Activated T-cell treated with anti-CD3 and anti-CD28 coated beads for 1 hour (primary cell): ENCODE data around the gene KCNJ4.

Source experiments
- DNase-seq: peaks from one replicate; pipeline ENCODE4 v3.0.0-alpha.2; 2020; ENCODE audit warnings: low read depth

Gene KCNJ4

DNA sequence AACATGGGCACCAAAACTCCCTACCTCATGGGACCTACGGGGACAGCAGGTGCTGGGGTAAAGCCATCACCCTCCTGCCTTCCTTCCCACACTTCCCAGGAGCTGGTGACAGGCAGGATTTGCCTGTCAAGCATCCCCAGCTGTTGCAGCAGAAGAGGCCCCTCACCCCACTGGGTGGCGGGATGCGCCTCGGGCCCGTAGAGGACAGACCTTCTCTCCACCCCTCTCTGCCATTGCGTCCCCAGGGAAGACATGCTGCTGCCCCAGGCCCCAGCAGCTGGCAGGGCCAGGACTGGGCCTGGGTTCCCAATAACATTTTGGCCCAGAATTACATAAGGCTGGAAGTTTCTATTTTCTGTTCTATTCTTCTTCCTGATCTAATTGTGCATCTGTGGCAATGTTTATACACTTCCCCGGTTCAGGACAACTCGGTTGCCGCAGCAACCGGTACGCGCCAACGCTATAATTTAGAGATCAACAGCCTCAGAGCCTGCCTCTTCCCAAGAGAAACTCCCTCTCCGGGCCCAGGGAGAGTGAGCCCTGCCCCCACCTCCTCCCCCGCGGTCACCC is 25.4 kb downstream of the KCNJ4 start:
- DNase-seq = no peak

DNA sequence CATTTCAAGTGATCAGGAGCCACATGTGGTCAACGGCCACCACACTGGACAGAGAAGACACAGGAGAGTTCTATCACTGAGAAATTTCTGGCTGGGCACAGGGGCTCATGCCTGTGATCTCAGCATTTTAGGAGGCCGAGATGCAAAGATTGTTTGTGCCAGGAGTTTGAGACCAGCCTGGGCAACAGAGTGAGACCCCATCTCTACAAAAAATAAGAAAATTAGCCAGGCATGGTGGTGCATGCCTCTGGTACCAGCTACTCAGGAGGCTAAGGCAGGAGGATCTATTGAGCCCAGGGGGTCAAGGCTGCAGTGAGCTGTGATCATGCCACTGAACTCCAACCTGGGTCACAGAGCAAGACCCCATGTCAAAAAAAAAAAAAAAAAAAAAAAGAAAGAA is 26.3 kb downstream of the KCNJ4 start:
- no peak for DNase-seq

DNA sequence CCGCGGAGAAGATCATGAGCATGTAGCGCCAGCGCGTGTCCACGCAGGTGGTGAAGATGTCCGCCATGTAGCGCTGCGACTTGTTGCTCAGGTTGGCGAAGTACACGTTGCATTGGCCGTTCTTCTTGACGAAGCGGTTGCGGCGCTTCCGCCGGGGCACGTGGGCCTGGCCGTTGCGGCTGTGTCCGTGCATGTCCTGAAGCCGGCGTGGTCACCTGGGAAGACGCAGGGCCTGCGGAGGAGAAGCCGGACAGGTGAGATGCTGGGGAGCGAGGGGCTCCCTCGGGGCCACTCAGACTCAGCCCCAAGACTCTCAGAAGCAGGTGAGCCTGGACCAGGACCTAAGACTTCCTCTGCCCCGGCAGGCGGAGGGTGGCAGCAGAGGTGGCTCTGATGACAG is 27.1 kb downstream of the KCNJ4 start:
- no peak for DNase-seq

DNA sequence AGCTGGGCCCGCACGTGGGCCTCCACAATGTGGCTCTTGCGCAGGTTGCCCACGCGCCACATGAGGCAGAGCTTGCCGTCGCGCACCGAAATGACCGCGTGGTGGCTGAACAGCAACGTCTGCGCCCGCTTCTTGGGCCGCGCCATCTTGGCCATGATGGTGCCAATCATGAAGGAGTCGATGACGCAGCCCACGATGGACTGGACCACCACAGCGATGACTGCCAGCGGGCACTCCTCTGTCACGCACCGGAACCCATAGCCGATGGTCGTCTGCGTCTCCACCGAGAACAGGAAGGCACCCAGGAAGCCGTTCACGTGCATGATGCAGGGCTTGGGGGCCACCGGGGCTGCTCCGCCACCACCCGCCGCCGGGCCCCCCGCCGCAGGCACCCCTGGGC is 27.5 kb downstream of the KCNJ4 start:
- no peak for DNase-seq

DNA sequence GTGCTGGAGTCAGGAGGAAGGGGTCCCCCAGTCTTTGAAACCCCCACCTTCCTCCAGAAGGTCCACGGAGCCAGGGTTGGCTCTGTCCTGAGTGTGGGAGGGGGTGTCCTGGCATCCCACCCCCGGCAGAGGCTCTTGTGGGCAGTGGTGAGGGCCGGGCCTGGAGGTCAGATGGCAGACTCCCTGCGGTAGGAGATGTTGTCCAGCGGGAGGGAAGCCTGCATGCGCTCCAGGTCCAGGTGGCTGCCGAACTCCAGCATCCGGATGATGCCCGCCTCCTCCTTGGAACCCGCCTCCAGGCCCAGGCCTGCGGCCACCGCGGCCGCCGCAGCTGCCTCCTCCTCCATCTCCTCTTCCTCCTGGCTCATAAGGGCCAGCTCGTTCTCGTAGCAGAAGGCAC is 28.4 kb downstream of the KCNJ4 start:
- DNase-seq = no peak

DNA sequence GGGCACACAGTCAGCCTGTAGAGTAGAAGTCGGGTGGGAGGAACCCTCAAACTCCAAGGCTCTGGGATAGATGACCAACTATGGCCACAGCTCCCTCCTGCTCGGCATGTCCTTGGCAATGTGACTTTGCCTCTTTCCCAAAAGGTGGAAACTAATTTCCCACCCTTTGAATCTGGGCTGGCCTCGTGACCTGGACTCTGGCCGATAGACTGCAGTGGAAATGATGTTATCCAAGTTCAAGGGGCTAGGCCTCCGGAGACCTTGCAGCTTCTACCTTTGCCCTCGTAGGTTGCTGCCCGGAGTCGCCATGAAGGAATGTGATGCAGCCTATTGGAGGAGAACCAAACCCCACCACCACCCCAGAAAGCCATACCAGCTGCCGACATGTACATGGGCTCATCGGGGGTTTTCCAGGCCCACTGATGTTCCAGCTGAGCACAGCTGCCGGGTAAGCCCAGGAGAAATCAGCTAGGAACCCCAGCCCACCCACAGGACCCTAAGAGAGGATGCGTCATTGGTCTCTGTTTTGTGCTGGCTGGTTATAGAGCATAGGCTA is 30.4 kb downstream of the KCNJ4 start:
- no peak for DNase-seq

DNA sequence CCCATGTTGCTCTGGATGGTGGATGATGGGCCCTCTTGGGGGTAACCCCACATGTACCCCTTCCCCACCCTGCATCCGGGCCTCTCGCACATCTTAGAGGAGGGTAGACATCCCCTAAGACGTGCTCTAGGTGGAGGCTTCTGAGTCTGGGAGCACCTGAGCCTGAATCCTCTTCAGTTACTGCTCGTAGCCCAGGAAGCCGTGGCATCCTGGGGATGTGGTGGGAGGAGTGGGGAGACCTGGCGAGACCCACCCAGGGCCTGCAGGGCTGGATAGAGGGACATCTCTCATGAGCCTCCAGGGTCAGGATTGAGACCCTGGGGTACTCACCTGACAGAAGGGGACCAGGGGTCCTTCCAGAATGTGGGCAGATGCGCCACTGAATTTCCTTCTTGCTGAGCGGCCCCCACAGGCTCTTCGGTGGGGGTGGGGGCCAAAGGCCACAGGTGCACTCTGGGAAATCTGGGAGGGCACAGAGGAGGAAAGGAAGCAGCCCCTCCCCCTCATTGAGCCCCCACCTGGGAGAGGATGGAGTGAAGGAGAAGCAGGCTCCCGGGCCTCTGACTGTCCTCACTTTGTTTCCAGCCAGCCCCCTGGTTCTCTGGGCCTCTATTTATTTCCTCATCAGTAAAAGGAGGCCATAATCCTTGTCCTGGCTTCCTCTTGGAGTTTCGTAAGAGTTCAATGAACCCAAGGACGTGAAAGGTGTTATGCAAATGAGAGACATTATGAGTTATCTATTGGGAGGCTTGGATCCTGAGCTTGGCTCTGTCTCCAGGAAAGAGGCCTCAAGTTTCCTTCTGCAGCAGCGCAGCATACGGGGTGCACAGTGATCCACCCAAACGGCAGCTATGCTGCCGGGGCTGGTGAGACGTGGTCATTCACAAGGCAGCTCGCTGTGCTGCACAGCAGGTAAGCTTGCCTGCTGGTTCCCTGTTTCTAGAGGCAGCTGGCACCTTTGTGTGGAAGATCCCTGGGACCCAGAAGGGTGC is 31.2 kb downstream of the KCNJ4 start:
- DNase-seq = no peak

DNA sequence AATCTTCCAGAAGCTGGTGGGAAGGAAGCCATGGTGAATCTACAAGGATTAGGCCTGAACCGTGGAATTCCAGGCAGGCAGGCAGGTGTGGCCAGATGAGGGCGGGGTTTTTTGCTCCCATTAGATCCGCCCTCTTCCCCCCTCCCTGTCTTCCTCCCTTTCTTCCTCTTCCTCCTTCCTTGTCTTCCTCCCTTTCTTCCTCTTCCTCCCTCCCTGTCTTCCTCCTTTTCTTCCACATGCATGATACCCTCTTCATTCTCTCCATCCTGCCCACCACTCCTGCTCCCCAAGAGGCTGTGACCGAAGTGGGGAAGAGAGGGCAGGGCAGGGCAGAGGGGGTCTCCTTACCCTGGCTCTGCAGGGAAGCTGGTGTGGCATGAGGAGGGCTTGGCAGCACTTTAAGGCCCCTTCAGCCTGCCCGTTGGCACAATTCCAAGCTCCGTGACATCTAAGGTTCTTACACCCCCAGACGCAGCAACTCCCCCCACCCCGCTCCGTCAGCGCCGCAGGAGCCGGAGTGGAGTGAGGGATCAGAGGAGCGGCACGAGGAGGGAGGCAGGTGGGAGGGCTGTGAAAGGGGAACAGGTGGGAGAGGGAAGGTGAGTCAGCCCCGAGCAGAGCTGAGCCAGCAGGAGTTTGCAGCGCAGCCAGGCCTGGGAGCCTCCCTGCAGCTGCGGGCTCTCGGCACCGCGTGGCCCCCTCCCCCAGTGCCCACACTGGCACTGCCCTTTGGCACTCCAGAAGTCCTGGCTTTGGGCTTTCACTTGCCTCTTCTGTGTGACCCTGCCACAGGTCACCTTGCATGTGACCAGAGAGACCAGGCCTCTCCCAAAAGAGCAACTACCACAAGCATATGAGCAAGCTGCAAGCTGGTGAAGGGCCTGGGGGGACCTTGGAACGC is 32.1 kb downstream of the KCNJ4 start:
- DNase-seq = no peak

DNA sequence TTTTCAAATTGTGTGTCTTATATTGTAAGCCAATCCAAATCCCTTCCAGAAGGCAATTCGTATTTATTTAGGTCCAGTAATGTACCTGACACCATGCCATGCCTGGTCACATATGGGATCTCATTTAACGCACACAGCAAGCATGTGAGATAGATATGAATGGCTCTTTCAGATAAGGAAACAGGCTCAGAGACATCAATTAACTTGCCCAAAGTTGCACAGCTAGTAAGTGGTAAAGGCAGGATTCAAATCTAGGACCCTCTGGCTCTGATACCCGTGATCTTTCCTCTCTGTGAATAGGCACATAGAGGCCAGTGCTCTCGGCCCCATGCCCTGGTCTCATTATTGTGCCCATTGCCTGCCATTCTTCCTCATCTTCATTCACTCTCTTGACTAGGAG is 34.3 kb downstream of the KCNJ4 start:
- DNase-seq = no peak

DNA sequence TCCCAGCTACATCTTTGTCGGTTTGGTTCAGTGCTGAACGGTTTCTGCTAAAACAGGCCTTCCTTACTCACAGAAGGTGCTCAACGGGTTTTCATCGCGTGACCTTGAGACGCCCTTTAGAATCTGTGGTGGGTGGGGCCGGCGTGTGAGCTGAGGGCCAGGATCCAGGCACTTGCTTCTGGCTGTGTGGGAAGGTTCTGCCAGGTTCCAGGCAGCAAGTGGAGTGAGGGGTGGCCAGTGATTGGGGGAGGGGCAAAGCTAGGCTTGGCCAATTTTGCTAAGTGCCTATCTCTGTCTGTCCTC is 35.2 kb downstream of the KCNJ4 start:
- DNase-seq = no peak

DNA sequence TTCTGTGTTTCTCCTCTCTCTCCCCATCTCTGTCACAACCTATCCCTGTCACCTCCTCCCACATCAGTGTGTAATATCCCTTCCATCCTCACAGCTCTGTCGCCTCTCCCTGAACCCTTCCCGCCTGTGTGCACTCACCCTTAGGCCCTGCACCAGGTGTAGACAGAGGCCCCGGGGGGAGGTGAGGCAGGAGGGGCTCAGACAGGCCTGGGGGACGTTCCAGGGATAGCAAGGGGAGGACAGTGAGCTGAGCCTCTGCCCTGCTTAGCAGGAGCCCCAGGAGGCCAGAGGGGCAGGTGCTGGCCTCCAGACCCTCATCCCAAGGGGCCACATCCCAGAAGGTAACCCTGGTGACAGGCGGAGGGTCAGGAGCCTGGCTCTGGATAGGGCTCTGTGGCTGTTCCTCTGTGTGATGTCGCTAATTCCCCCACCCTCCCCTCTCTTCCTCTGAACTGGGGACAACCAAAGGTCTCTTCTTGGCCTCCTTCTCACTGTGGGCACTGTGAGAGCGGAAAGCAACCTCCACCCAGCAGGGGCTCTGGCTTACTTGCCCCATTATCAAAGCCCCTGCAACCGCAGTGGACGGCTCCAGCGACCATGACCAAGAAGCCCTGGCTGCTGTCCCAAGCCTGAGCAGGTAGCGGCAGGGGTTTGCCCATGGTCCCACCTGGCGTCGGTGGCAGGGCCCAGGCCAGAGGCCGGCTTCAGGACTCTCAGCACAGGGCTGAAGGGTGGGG is 35.7 kb downstream of the KCNJ4 start:
- DNase-seq = no peak

DNA sequence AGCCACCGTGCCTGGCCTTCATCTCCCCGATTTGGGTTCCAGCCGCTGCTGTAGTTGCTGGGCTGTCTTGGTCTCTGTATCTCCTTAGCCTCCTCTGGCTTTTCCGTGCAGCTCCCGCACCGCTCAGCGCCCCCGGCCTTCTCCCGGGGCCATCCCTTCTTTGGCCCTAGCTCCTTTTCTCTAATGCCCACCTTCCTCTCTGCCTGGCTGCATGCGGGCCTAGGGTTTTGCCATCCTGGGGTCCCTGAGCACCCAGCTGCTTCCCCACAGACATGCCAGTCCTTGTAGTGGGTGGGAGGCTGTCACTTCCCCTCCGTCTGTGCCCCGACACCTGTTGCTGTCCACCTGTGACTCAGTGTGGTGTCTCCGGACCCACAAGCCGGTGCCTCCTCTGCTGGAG is 36.4 kb downstream of the KCNJ4 start:
- DNase-seq = no peak

DNA sequence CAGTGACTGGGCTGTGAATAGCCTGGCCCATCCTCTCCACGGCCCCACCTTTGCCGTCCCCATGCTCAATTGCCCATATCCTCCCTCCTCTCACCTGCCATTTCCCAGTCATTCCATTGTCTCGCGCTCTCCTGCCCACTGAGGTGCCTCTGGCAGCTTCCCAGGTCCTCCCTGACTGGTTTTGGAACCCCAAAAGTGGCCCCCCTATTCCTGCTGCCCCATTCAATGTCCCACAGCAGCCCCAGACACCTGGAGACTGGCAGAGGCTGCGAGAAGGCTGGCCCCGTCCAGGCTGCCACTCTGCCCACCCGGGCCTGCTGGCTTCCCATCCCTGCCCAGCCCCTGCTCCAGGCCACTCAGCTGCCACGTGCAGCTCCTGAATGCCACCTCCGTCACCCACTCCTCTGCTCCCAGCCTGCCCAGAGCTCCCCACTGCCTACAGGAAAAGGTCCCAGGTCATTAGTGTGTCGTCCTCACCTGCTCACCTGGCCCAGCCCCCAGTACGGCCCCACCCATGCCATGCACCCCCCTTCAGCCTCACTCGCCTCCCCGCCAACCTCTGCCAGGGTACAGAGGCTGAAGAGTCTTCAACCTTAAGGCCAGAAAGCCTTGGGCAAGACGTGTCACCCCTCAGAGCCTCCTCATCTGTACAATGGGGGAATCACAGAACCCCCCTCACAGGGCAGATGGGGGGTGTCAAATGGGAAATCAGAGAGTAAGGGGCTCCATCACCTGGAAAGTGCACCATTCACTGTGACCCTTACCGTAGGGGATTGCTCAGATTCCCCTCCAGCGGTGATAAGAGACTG is 37.5 kb downstream of the KCNJ4 start:
- DNase-seq = no peak

DNA sequence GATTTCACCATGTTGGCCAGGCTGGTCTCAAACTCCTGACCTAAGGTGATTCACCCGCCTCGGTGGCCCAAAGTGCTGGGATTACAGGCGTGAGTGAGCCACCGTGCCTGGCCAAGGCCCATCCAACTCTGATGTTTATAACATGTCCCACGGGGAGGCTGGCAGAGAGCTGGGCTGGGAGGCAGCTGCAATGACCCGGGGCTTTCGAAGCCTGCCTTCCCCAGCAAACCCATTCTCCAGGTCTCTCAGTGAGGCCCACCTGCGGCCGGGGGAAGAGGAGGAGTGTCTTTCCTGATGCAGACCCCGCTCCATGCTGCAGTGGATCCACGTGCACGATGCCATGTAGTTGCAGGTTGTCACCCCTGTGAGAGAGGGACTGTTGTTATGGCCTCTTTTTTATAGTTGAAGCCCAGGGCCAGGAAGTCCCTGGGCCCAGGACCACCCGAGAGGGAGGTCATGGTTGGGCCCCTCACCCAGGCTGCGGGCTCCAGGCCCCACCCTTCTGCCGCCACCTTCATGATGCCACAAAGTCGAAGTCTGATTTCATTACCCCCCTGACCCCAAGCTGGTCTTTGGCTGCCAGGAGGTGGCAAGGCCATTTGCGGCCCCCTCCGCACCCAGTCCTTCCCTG is 38.3 kb downstream of the KCNJ4 start:
- DNase-seq = no peak

DNA sequence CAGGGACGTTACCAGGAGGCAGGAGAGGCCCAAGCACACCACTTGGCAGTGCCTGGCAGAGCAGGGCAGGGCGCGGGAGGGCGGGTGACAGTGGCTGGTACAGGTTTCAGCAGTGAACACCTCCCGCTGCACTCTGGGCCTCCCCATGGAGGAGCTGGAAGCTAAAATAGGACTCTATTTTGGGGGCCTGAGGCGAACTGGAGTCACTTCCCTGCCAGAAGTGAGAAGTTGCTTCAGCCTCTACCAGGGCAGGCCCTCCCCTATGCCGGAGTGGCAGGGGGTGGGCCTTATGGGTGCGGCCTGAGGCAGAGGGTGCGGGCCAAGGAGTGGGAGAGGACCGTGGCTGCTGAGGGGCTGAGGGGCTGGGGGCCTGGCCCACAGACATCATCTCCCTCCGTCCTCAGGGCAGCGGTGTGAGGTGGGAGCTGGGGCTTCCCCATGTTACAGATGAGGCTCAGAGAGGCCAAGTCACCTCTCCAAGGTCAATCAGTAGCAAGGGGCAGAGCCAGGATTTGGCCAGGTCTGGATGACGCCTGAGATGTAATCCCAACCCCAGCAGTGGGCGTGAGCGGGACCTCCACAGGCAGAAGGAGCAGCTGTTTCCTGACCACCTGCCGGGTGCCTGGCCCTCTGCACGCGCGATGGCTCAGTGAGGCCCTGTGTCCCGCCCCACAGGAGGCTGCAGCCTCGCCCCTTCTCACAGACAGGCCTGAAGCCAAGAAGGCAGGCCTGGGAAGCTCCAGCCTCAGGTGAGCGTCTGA is 39.3 kb downstream of the KCNJ4 start:
- no peak for DNase-seq

DNA sequence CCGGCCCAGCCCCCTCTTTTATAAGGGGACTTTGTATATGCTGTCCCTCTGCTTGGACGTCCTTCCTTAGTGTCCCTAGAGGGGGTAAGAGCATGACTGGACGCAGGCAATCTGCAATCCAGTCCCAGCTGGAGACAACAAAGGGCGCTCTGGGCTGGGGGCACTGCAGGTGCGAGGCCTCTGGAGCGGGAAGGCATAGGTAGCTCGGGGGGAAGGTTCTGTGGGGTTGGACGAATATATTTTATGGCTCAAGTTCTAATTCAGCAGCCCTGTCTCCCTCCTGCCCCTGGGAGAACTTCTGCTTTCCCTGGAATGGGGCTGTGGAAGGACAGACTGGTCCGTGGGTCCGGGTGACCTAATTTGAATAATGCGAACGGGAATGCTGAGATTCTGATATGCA is 40.0 kb downstream of the KCNJ4 start:
- no peak for DNase-seq

DNA sequence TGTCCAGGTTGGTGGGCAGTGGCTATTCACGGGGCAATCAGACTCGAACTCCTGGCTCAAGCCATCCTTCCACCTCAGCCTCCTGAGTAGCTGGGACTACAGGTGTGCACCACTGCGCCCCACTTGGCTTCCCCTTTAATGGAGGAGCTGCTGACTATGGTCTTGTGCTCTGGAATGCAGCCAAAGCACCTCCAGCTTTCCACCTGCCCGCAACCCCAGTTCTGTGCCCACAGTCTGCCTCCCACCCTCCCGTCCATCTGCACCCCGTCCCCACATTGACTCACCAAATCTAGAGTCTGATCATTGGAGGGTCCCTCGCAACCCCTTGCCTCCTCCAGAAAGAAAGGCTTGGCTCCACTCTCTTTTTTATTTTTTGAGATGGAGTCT is 41.0 kb downstream of the KCNJ4 start:
- no peak for DNase-seq

DNA sequence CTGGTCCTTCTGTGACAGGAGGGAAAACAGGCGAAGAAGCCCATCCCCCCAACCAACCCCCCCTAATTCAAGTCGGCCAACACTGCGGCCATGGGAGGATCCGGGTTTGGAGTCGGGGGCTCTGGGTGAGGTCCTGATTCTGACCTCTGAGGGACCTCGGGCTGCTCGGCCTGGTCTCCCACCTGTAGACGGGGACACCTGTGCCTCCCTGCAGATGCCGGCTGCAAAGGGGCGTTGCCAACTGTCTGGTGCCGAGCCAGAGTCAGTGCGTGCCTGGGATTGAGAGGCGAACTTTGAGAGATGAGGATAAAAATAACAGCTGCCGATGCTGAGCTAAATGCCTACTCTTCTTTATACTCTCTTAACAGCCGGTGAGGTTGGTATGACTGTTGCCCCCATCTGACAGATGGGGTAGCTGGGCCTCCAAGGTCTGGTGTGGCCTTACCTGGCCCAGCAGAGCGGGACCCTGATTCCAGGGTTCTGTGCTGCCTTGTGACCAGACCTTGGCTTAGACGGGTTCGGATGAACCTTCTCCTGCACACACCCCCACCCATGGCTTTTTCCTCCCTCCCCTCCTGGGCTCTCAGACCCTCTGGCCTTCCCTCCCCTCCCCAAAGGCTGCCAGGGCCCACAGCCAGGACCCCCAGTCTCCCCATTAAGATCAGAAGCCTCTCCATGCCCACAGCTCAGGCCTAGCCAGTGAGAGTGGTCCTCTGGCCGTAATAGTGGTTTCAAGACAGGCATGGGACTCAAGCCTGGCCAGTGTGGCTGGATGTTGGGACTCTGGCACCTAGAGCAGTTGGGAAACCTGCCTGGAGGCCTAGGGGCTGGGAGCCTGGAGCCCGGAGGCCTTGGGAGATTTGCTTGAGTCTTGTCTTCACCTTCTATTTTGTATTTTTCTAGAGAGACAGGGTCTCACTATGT is 41.7 kb downstream of the KCNJ4 start:
- no peak for DNase-seq
